Activated CD4-positive, alpha-beta T cell treated with anti-CD3 and anti-CD28 coated beads, Interleukin-2, amount 10 ng/mL, durations not matched to agents 7 days and 5 days (primary cell): Measurements from ENCODE around the gene SNX32. TPM values are rescaled to one million over a fixed set of nuclear protein-coding genes. Genes with fewer than 3 reads are reported as not detected.
"Not testable (repeated sequence)": the region's sequence is repeated elsewhere in the genome, so short reads cannot be mapped to it uniquely, and the experiment has no call there.

Source experiments
- CTCF ChIA-PET: fragments of 350-600 bp; sonication (Branson Sonifier 250); formaldehyde crosslinking; loops from one replicate; lab custom pipeline; 2021; ENCODE audit warnings: antibody characterized with exemption; lab: Charles Lee
- POLR2A ChIA-PET: fragments of 350-600 bp; sonication (Branson Sonifier 250); formaldehyde crosslinking; loops from one replicate; lab custom pipeline; 2021; ENCODE audit warnings: antibody characterized with exemption; lab: Charles Lee
- DNase-seq: peaks from one replicate; pipeline ENCODE4 v3.0.0-alpha.2; 2020
- H3K27ac Mint-ChIP-seq: one replicate; pipeline ENCODE4 v1.8.0; 2021; ENCODE audit warnings: mild to moderate bottlenecking, moderate library complexity, mixed read lengths
- H3K27me3 Mint-ChIP-seq: one replicate; pipeline ENCODE4 v1.8.0; 2021; ENCODE audit warnings: mixed read lengths
- H3K36me3 Mint-ChIP-seq: one replicate; pipeline ENCODE4 v1.8.0; 2021; ENCODE audit warnings: low read depth, mixed read lengths
- H3K4me1 Mint-ChIP-seq: one replicate; pipeline ENCODE4 v1.8.0; 2021; ENCODE audit warnings: mixed read lengths
- H3K4me3 Mint-ChIP-seq: one replicate; pipeline ENCODE4 v1.8.0; 2021; ENCODE audit warnings: mild to moderate bottlenecking, moderate library complexity, mixed read lengths
- H3K9me3 Mint-ChIP-seq: one replicate; pipeline ENCODE4 v1.8.0; 2021; ENCODE audit warnings: mixed read lengths
- total RNA-seq, 2 experiments: library from RNA; stranded (reverse); gene quantifications; one replicate each; pipeline ENCODE4 v1.2.3, GENCODE V29; 2021

The SNX32 gene
- total RNA-seq, 2 experiments from 2014 or later, result 2.1 to 2.2 TPM

DNA sequence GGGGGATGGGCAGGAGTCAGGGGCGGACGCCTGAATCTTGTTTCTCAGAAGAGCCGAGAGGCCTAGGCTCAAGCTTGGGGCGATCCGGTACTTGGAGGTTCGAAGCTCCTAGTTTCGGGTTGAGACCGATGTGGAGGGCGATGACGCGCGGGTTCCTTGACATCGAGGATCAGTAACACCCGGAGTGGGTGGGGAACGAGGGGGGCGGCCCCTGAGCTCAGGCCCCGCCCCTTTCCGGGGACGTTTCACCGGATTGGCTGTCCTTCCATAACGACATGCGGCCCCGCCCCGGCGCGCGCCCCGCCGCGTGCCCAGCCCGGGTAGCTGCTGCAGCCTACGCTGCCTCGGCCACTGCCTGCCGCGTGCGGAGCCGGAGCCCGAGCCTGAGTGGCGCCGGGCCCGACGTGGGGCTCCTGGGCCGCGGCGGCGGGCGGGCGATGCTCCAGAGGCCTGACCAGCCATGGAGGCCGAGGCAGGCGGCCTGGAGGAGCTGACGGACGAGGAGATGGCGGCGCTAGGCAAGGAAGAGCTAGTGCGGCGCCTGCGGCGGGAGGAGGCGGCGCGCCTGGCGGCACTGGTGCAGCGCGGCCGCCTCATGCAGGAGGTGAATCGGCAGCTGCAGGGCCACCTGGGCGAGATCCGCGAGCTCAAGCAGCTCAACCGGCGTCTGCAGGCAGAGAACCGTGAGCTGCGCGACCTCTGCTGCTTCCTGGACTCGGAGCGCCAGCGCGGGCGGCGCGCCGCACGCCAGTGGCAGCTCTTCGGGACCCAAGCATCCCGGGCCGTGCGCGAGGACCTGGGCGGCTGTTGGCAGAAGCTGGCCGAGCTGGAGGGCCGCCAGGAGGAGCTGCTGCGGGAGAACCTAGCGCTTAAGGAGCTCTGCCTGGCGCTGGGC lies 56.8 kb downstream of the SNX32 start, which contains the start of gene CCDC85B:
CCDC85B (plus strand) TSS at position 350 of the 895 bp plus-strand sequence; CDS start at position 461, 111 bp downstream.
- ChIA-PET CTCF (interaction anchor here (0.8 to 24.2 kb wide), 21 partner anchors 17 to 349 kb away, joined by 3 to 590 read pairs (median 5); partner anchors contain the start of genes AP5B1, C11orf68, CFL1 and CTSW), POLR2A (interaction anchor here (0.6 to 1.5 kb wide), 5 partner anchors 10 to 251 kb away, joined by 3 to 9 read pairs (median 3); partner anchors contain the start of gene MUS81)
- H3K4me3 Mint-ChIP-seq, result peak within 1 kb of the TSS; percentile 90
- H3K27me3 Mint-ChIP-seq, result no peaks in the 10 kb centered on the region
- DNase-seq, result peak; percentile 99
- H3K36me3 Mint-ChIP-seq, result peaks cover 18% of the 10 kb centered on the region
- peaks cover 69% of the 10 kb centered on the region for H3K4me1 Mint-ChIP-seq
- H3K9me3 Mint-ChIP-seq, result no peaks in the 10 kb centered on the region
- H3K27ac Mint-ChIP-seq, result peak within 1 kb of the TSS; percentile 93

DNA sequence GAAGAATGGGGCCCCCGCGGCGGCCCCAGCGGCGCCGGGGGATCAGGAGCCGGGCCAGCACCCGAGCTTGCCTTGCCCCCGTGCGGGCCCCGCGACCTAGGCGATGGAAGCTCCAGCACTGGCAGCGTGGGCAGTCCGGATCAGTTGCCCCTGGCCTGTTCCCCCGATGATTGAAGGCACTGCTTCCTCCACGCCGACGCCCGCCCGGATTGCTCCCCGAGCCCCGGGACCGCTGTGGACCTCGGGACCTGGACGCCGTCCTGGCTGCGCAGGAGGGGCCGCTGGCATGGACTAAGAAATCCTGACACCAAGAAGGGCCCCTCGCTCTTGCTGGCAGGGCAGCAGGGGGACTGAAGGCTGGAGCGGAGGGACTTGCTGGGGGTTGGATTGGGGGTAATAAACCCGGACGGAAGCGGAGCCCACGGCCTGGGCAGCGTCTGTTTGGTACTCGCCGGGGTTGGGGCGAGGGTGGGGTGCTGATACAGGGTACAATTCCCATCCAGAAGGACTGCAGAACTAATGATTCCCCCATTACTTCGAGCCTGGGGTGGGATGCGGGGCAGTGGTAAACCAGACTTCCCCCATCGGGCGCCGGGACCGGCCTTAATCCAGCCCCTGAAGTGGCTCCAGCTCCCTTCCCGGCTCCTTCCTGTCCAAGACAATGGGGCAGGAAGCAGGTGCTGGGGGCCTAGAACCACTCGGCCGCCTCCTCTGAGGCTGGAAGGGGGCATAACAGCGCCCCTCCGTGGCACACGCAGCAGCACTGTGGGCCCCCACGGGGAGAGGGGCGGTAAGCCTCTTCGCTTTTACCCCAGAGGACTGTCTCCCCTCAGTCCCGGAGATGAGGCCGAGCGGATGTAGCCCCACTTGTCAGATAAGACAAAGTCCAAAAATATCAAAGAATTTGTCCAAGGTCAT lies 57.7 kb downstream of the SNX32 start:
- H3K9me3 Mint-ChIP-seq, result no peaks in the 10 kb centered on the region
- H3K27me3 Mint-ChIP-seq, result no peaks in the 10 kb centered on the region
- H3K4me3 Mint-ChIP-seq, result peak overlapping the region; percentile 90
- peaks cover 70% of the 10 kb centered on the region for H3K4me1 Mint-ChIP-seq
- peak overlapping the region; percentile 87 for H3K27ac Mint-ChIP-seq
- ChIA-PET POLR2A (interaction anchor here (0.9 to 1.5 kb wide), 3 partner anchors 10 to 32 kb away, joined by 3 to 9 read pairs (median 3); partner anchors contain the start of gene MUS81), CTCF (interaction anchor here (1.0 to 24.2 kb wide), 13 partner anchors 16 to 177 kb away, joined by 3 to 590 read pairs (median 5); partner anchors contain the start of genes AP5B1, C11orf68, CFL1 and CTSW)
- peaks cover 13% of the 10 kb centered on the region for H3K36me3 Mint-ChIP-seq
- no peak for DNase-seq

- DNase-seq, H3K9me3 Mint-ChIP-seq, H3K36me3 Mint-ChIP-seq, POLR2A ChIA-PET, H3K27me3 Mint-ChIP-seq: not testable (repeated sequence)
- Mint-ChIP-seq H3K4me3 (peak overlapping the region; percentile 90), H3K27ac (peak overlapping the region; percentile 87), H3K4me1 (peaks cover 69% of the 10 kb centered on the region)
- CTCF ChIA-PET, result interaction anchor here (0.6 to 24.2 kb wide), 7 partner anchors 7 to 184 kb away, joined by 3 to 590 read pairs (median 22); partner anchors contain the start of genes AP5B1, C11orf68, CFL1 and CTSW
These were observed 58.4 kb downstream of the SNX32 start for GRCh38 chr11:65892137-65892540.

DNA sequence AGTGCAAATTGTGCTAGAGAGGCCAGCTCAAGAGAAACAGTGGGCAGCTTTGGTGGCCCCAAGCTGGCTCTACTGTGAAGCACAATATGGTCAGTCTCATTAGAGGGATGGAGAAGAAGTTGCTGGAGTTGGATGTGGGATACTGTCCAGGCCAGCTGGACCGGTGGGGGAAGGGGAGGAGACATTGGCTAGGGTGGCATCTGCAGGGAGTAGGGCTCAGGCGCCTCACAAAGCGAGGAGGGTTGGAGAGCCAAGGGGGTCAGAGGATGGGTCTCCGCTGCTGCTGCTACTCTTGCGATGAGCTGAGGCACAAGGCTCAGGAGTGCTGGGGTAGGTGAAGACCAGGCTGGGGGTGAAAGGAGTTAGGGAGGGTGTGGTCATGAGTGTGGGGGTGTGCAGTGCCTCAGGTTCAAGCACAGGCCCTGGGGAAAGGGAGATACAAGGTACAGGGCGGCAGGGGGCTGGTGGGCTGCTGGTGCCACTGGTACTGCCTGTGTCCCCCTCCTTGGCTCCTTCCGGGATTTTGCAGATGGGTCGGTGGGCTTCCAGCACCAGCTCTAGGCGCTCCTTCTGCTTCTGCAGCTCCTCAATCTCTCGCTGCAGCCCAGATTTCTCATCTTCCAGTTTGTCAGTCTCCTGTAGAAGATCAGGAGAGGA lies 59.0 kb downstream of the SNX32 start:
- peaks cover 63% of the 10 kb centered on the region for H3K4me1 Mint-ChIP-seq
- no peaks in the 10 kb centered on the region for H3K27me3 Mint-ChIP-seq
- ChIA-PET CTCF (interaction anchor here (0.6 to 24.2 kb wide), 8 partner anchors 8 to 183 kb away, joined by 3 to 590 read pairs (median 4); partner anchors contain the start of genes AP5B1, C11orf68, CFL1 and CTSW), POLR2A (no interaction called here)
- H3K27ac Mint-ChIP-seq, result peak overlapping the region; percentile 87
- H3K4me3 Mint-ChIP-seq, result peak overlapping the region; percentile 90
- no peaks in the 10 kb centered on the region for H3K9me3 Mint-ChIP-seq
- no peak for DNase-seq
- H3K36me3 Mint-ChIP-seq, result peaks cover 7% of the 10 kb centered on the region

GRCh38 chr11:65894034-65894591 lies 60.4 kb downstream of the SNX32 start:
- H3K4me3 Mint-ChIP-seq, result peak overlapping the region; percentile 90
- peak overlapping the region; percentile 87 for H3K27ac Mint-ChIP-seq
- no peaks in the 10 kb centered on the region for H3K9me3 Mint-ChIP-seq
- ChIA-PET POLR2A (interaction anchor here (0.7 to 1.0 kb wide), 3 partner anchors 33 to 175 kb away, joined by 3 to 6 read pairs (median 5); partner anchors contain the start of gene CFL1), CTCF (interaction anchor here (0.6 to 24.2 kb wide), 7 partner anchors 9 to 189 kb away, joined by 3 to 590 read pairs (median 3); partner anchors contain the start of genes C11orf68, CFL1, CTSW and EFEMP2)
- H3K4me1 Mint-ChIP-seq, result peaks cover 58% of the 10 kb centered on the region
- peak; percentile 54 for DNase-seq
- peaks cover 5% of the 10 kb centered on the region for H3K36me3 Mint-ChIP-seq
- no peaks in the 10 kb centered on the region for H3K27me3 Mint-ChIP-seq

- H3K27ac Mint-ChIP-seq, result peak overlapping the region; percentile 50
- peak overlapping the region; percentile 37 for H3K4me3 Mint-ChIP-seq
- H3K9me3 Mint-ChIP-seq, result no peaks in the 10 kb centered on the region
- peaks cover 5% of the 10 kb centered on the region for H3K36me3 Mint-ChIP-seq
- ChIA-PET POLR2A (no interaction called here), CTCF (interaction anchor here (1.1 to 24.2 kb wide), 3 partner anchors 7 to 26 kb away, joined by 6 to 590 read pairs (median 340); partner anchors contain the start of genes CCDC85B, CFL1, CTSW and EFEMP2)
- H3K27me3 Mint-ChIP-seq, result no peaks in the 10 kb centered on the region
- H3K4me1 Mint-ChIP-seq, result peaks cover 46% of the 10 kb centered on the region
- DNase-seq, result no peak
These were observed 61.8 kb downstream of the SNX32 start for GRCh38 chr11:65895482-65895981.

- no peaks in the 10 kb centered on the region for H3K9me3 Mint-ChIP-seq
- H3K4me3 Mint-ChIP-seq, result no peak overlapping the region
- peaks cover 5% of the 10 kb centered on the region for H3K36me3 Mint-ChIP-seq
- H3K27ac Mint-ChIP-seq, result peak overlapping the region; percentile 6
- no peaks in the 10 kb centered on the region for H3K27me3 Mint-ChIP-seq
- POLR2A ChIA-PET, result no interaction called here
- H3K4me1 Mint-ChIP-seq, result peaks cover 53% of the 10 kb centered on the region
- CTCF ChIA-PET, result interaction anchor here (1.1 to 24.2 kb wide), 3 partner anchors 7 to 27 kb away, joined by 6 to 590 read pairs (median 340); partner anchors contain the start of genes CCDC85B, CFL1, CTSW and EFEMP2
- DNase-seq, result no peak
These were observed 62.6 kb downstream of the SNX32 start for GRCh38 chr11:65896034-65896999.

DNA sequence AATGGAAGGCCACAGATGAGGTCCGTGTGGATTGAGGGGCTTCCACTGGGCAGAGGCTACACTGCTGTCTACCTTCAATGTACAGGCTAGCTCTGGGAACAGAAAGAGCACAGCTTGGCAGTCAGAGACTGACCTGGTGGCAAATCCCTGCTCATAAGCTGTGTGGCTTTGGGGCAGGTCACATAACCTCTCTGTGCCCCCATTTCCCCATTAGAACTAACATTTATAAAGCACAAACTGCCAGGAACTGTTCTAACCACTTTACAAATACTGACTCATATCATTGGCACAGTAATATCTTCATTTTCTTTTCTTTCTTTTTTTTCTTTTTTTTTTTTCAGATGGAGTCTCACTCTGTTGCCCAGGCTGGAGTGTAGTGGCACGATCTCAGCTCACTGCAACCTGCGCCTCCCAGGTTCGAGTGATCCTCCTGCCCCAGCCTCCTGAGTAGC lies 63.3 kb downstream of the SNX32 start:
- H3K4me1 Mint-ChIP-seq, result peaks cover 55% of the 10 kb centered on the region
- DNase-seq, result no peak
- H3K36me3 Mint-ChIP-seq, result peaks cover 5% of the 10 kb centered on the region
- no peak overlapping the region for H3K4me3 Mint-ChIP-seq
- no peaks in the 10 kb centered on the region for H3K9me3 Mint-ChIP-seq
- POLR2A ChIA-PET, result no interaction called here
- peak overlapping the region; percentile 41 for H3K27ac Mint-ChIP-seq
- CTCF ChIA-PET, result interaction anchor here (24.0 to 24.2 kb wide), 2 partner anchors 8 to 27 kb away, joined by 340 to 590 read pairs; partner anchors contain the start of genes CCDC85B, CFL1, CTSW and EFEMP2
- H3K27me3 Mint-ChIP-seq, result peaks cover under 1% of the 10 kb centered on the region

GRCh38 chr11:65898656-65899355 lies 65.0 kb downstream of the SNX32 start:
- H3K36me3 Mint-ChIP-seq, result no peaks in the 10 kb centered on the region
- CTCF ChIA-PET, result interaction anchor here (0.9 to 24.2 kb wide), 4 partner anchors 10 to 47 kb away, joined by 3 to 590 read pairs (median 172); partner anchors contain the start of genes CCDC85B, CFL1, CTSW and EFEMP2
- H3K27ac Mint-ChIP-seq, result peak overlapping the region; percentile 62
- peaks cover 8% of the 10 kb centered on the region for H3K27me3 Mint-ChIP-seq
- H3K4me1 Mint-ChIP-seq, result peaks cover 42% of the 10 kb centered on the region
- H3K9me3 Mint-ChIP-seq, result no peaks in the 10 kb centered on the region
- POLR2A ChIA-PET, result no interaction called here
- peak overlapping the region; percentile 69 for H3K4me3 Mint-ChIP-seq
- no peak for DNase-seq
